ENCODE measurements around the gene WDR49. TPM values are rescaled to one million over a fixed set of nuclear protein-coding genes. Genes with fewer than 3 reads are reported as not detected.
A peak's percentile ranks its signal among the peaks of the same experiment; 100 is the strongest.

The WDR49 gene
- polyA plus RNA-seq, 6 donors from 2014 or later, result 0.17 to 1.1 (median 0.43) TPM; not detected in 2

DNA sequence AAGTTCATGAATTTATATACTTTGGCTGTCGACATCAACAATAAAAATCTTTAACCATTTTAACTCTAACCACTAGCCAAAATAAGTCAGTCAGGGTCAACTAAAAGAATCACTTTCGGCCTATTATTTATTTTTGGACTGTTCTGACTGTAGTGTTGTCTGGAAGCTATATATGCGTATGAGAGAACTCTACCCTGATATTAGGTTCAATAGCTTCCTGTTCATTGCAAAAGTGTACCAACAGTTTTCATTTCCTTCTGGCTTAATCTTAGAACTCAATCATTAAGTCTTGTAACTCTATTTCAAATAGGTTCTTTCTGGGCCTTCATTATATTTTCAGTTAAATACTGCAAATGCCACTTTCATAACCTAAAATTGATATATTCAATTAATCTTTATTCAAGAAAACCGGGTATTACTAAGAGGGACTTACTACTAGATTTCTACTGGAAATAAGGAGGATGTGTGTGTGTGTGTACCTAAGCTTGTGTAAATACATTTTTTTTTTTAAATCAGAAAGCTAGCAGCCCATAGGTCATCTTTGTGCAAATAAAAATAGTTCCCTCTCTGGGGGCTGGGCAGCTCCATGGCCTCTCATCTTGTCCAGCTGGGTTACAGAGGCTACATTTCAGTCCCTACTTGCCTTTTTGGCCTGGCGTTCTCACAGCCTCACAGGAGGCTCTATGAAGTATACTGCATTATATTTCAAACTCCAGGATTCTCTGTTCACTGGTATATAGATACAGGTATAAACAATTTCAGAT lies 185.7 kb downstream of the WDR49 start:
- Mint-ChIP-seq H3K36me3 (no peaks in the 10 kb centered on the region), H3K9me3 (no peaks in the 10 kb centered on the region), H3K27me3 (no peaks in the 10 kb centered on the region), H3K4me1 (no peaks in the 10 kb centered on the region), H3K4me3 (no peak overlapping the region), H3K27ac (no peak overlapping the region)
- DNase-seq (no peak), ATAC-seq (ENCODE audit: low read depth in 2 of 2) (no peak)

GRCh38 chr3:167466966-167467365 lies 186.8 kb downstream of the WDR49 start:
- Mint-ChIP-seq H3K4me1 (no peaks in the 10 kb centered on the region), H3K27ac (no peak overlapping the region)
- ATAC-seq (ENCODE audit: low read depth in 2 of 2), result no peak

DNA sequence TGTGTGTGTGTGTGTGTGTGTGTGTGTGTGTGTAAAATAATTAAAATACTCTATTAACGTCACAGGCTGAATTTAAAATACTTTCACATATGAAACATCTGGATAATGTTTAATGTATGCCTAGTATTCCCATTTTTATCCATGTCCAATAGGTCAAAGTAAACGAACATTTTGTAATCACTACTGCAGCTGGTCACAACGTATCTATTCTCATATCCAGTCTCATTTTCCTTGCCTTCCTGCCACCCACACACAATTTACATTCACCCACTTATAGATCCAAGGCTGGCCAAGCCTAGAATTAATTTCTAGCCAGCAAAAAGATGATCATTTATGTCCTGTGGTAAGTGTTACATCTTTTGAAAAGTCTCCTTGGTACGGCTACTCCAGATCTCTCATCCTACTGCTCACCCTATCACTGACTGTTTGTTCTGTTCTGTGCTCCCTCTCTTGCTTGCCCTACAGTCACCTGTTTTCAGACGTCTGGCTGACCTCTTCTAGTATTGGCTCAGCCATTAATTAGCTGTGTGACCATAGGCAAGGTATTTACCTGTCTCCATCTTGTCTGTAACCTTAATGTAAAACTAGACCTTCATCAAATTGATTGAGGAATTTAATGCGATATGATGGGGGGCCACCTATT lies 197.5 kb downstream of the WDR49 start:
- Mint-ChIP-seq H3K36me3 (no peaks in the 10 kb centered on the region), H3K9me3 (no peaks in the 10 kb centered on the region)

More at GRCh38 chr3:167466966-167467365, 186.8 kb downstream of the WDR49 start:
- no peaks in the 10 kb centered on the region for H3K9me3 Mint-ChIP-seq
- DNase-seq, result no peak
- H3K36me3 Mint-ChIP-seq, result no peaks in the 10 kb centered on the region
- no peaks in the 10 kb centered on the region for H3K27me3 Mint-ChIP-seq
- no peak overlapping the region for H3K4me3 Mint-ChIP-seq

DNA sequence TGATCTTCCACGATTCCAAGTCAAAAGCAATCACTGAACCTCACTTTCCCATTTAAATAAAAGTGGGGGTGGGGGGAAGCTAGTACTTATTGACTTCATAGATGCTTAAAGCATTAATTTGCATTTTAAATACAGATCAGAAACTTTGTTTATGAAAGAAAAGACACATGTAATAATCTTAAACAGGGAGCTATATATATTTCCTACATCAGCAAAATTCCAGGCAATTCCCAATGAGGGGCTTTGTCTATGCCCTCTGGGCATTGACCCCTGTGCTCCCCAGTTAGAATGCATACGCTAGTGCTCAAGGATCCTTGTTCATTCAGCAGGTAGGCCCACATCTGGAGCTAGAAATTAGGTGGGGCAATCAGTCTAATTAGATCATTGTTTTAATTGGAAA lies 199.9 kb downstream of the WDR49 start:
- ATAC-seq (ENCODE audit: low read depth in 2 of 2) (no peak), DNase-seq (no peak)
- peaks cover 6 to 10% (median 8%) of the 10 kb centered on the region in 3 donors for H3K4me1 Mint-ChIP-seq
- no peak overlapping the region for H3K27ac Mint-ChIP-seq
- H3K36me3 Mint-ChIP-seq, result no peaks in the 10 kb centered on the region
- no peaks in the 10 kb centered on the region for H3K27me3 Mint-ChIP-seq
- H3K9me3 Mint-ChIP-seq, result no peaks in the 10 kb centered on the region
- H3K4me3 Mint-ChIP-seq, result no peak overlapping the region

More for the DNA sequence above, 197.5 kb downstream of the WDR49 start:
- peak overlapping the region in 2 of 6 donors; percentile 30 to 36 for H3K27ac Mint-ChIP-seq
- H3K4me1 Mint-ChIP-seq, result no peaks in the 10 kb centered on the region
- ATAC-seq (ENCODE audit: low read depth in 2 of 2) (no peak), DNase-seq (no peak)
- H3K27me3 Mint-ChIP-seq, result no peaks in the 10 kb centered on the region
- H3K4me3 Mint-ChIP-seq, result no peak overlapping the region

DNA sequence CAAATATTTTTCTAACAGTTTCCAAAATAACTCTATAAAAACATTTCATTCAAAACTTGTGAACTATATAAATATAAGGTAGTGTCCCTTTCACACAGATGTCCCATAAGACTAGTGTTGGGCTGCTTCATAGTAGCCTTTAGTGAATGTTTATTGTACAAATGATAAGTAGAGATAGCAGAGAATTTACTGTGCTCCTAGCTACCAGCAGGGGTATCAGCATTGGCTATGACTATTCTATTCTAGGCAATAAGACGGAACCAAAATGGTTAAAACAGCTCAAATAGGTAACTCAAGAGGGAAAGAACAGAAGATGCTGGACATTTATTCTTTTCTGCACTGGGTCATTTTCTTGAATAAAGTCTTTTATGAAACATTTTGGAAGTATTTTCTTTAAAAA lies 202.5 kb downstream of the WDR49 start:
- DNase-seq (no peak), ATAC-seq (ENCODE audit: low read depth in 2 of 2) (no peak)
- no peak overlapping the region for H3K4me3 Mint-ChIP-seq
- peak overlapping the region in 1 of 6 donors; percentile 9 for H3K27ac Mint-ChIP-seq
- peaks cover 6 to 10% (median 8%) of the 10 kb centered on the region in 3 donors for H3K4me1 Mint-ChIP-seq
- H3K9me3 Mint-ChIP-seq, result no peaks in the 10 kb centered on the region
- H3K27me3 Mint-ChIP-seq, result no peaks in the 10 kb centered on the region
- no peaks in the 10 kb centered on the region for H3K36me3 Mint-ChIP-seq

- no peaks in the 10 kb centered on the region for H3K36me3 Mint-ChIP-seq
- H3K4me1 Mint-ChIP-seq, result peaks cover 6 to 10% (median 8%) of the 10 kb centered on the region in 3 donors
- H3K27ac Mint-ChIP-seq, result peak overlapping the region in 1 of 6 donors; percentile 40
- H3K9me3 Mint-ChIP-seq, result no peaks in the 10 kb centered on the region
- no peaks in the 10 kb centered on the region for H3K27me3 Mint-ChIP-seq
- ATAC-seq (ENCODE audit: low read depth in 2 of 2) (no peak), DNase-seq (no peak)
- H3K4me3 Mint-ChIP-seq, result no peak overlapping the region
Measured at GRCh38 chr3:167450675-167451074, 203.1 kb downstream of the WDR49 start.

GRCh38 chr3:167450195-167450594 lies 203.5 kb downstream of the WDR49 start:
- Mint-ChIP-seq H3K36me3 (no peaks in the 10 kb centered on the region), H3K4me1 (peaks cover 6 to 10% (median 8%) of the 10 kb centered on the region in 3 donors), H3K9me3 (no peaks in the 10 kb centered on the region), H3K27ac (peak overlapping the region in 1 of 6 donors; percentile 40), H3K27me3 (no peaks in the 10 kb centered on the region), H3K4me3 (no peak overlapping the region)
- DNase-seq (peak; percentile 27), ATAC-seq (ENCODE audit: low read depth in 2 of 2) (peak; percentile 92 to 100)

DNA sequence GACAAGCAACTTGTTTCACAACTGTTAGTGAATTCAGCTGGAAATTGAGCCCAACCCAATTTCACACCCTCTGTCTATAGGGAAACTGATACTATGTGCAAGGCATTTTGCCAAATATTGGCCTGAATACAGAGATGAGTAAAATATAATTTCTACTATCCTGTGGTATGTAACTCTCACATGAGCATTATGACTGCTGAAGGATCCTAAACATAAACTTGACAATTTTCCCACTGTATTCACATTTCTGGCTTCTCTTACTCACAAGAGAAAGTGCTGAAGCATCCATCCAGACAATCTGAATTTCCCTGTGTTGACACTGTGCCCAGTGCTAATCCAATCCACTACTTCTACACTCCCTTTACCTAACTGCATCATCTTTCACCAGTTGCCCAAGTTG lies 208.3 kb downstream of the WDR49 start:
- no peak for DNase-seq
- no peaks in the 10 kb centered on the region for H3K36me3 Mint-ChIP-seq
- peaks cover 0 to 2% (median 0%) of the 10 kb centered on the region in 7 donors for H3K9me3 Mint-ChIP-seq
- H3K4me1 Mint-ChIP-seq, result peaks cover 6 to 7% (median 6%) of the 10 kb centered on the region in 3 donors
- no peak overlapping the region for H3K27ac Mint-ChIP-seq
- H3K27me3 Mint-ChIP-seq, result no peaks in the 10 kb centered on the region
- H3K4me3 Mint-ChIP-seq, result no peak overlapping the region
- ATAC-seq (ENCODE audit: low read depth in 2 of 2), result no peak

DNA sequence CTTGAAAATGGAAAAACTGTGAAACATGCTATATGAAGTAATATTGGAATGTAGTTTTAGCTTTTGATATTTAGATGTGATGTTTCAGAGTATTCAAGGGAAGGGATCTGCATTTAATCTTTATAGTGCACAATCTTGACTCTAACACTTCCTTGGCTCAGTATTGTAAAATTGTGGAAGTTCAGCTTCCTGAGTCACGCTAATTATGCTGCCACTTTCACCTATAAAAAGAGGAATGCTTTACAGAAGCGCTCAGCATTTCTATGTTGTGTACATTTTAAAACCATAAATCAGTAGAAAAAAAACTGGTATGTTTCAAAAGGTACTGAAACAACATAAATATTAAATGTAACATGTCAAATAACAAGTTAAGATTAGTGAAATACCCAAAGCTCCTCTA lies 212.5 kb downstream of the WDR49 start:
- no peaks in the 10 kb centered on the region for H3K4me1 Mint-ChIP-seq
- H3K36me3 Mint-ChIP-seq, result no peaks in the 10 kb centered on the region
- H3K27me3 Mint-ChIP-seq, result peaks cover 0 to 3% (median 0%) of the 10 kb centered on the region in 3 donors
- H3K4me3 Mint-ChIP-seq, result no peak overlapping the region
- ATAC-seq (ENCODE audit: low read depth in 2 of 2) (no peak), DNase-seq (no peak)
- peaks cover 0 to 6% (median 2%) of the 10 kb centered on the region in 7 donors for H3K9me3 Mint-ChIP-seq
- H3K27ac Mint-ChIP-seq, result no peak overlapping the region

- no peak overlapping the region for H3K4me3 Mint-ChIP-seq
- H3K27ac Mint-ChIP-seq, result no peak overlapping the region
- H3K36me3 Mint-ChIP-seq, result no peaks in the 10 kb centered on the region
- peaks cover 0 to 6% (median 2%) of the 10 kb centered on the region in 7 donors for H3K9me3 Mint-ChIP-seq
- no peaks in the 10 kb centered on the region for H3K4me1 Mint-ChIP-seq
- H3K27me3 Mint-ChIP-seq, result peaks cover 0 to 3% (median 3%) of the 10 kb centered on the region in 3 donors
- DNase-seq (no peak), ATAC-seq (ENCODE audit: low read depth in 2 of 2) (peak in 1 of 2 donors; percentile 30)
Measured at GRCh38 chr3:167437428-167438139, 216.2 kb downstream of the WDR49 start.

Other genes starting within 250 kb of the WDR49 start
- not detected for gene SERPINI2, start 179.9 kb downstream of the WDR49 start, polyA plus RNA-seq (ENCODE audit: low read depth in 6 of 6)
- gene PDCD10, start 81.0 kb upstream of the WDR49 start, polyA plus RNA-seq (ENCODE audit: low read depth in 6 of 6), result 100 to 1,000 TPM in 5 of 6 donors, 10 to 100 TPM in 1; 85.6 to 156 (median 114) TPM
- 10 to 100 TPM; 35.3 to 61.8 (median 47.0) TPM for gene SERPINI1, start 81.8 kb upstream of the WDR49 start, polyA plus RNA-seq (ENCODE audit: low read depth in 6 of 6)

Measured in naive B cell (primary cell).